GM10266 (cell line): Measurements from ENCODE around the gene SV2B.

ENCODE experiments used
- DNase-seq: peaks from one replicate; pipeline ENCODE4 v3.0.0; 2012; ENCODE audit errors: extremely low spot score
- TF ChIP-seq, protein P1 (sequence below): IDR thresholded peaks from 2 replicates; pipeline ENCODE4 v1.5.1; 2012; ENCODE audit warnings: mild to moderate bottlenecking, low read depth; ENCODE audit not compliant: control insufficient read depth, insufficient read depth; ENCODE audit errors: missing control alignments

SV2B gene

DNA sequence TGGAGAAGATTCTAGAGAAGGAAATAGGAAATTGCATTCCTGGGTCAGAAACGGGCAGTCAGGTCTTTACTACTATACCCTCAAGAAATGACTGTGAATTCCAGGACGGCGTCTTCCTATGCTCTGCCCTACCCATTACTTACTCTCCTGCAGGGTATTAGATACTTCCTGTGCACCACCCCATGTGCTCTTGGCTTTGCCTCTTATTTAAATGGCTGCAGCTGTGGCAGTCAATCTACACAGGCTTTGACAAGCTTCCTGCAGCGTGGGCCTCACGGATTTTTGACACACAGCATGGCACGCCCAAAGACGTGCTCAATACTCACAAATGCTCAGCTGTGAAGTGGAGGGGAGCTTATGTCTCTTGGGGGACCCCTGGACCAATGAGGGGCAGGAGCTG is 206.1 kb downstream of the SV2B start:
- TF ChIP-seq, protein P1, sequence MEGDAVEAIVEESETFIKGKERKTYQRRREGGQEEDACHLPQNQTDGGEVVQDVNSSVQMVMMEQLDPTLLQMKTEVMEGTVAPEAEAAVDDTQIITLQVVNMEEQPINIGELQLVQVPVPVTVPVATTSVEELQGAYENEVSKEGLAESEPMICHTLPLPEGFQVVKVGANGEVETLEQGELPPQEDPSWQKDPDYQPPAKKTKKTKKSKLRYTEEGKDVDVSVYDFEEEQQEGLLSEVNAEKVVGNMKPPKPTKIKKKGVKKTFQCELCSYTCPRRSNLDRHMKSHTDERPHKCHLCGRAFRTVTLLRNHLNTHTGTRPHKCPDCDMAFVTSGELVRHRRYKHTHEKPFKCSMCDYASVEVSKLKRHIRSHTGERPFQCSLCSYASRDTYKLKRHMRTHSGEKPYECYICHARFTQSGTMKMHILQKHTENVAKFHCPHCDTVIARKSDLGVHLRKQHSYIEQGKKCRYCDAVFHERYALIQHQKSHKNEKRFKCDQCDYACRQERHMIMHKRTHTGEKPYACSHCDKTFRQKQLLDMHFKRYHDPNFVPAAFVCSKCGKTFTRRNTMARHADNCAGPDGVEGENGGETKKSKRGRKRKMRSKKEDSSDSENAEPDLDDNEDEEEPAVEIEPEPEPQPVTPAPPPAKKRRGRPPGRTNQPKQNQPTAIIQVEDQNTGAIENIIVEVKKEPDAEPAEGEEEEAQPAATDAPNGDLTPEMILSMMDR, result no peak
- no peak for DNase-seq

DNA sequence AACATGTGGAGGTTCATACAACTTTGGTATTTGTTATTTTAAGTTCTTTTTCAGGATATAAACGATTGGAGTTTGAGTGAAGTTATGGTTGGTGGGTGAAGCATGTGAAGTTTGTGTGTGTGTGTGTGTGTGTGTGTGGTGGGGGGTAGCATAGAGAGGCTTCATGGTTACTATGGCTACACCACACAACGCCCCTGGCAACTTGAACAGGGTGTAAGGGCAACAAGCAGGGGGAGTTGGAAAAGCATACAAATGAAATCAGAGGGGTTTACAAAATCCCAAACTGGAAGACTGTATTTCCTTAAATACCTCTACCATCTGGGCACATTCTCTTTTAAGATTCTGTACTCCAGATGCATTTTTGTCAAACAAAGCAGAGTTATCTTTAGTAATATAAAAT is 207.5 kb downstream of the SV2B start:
- TF ChIP-seq, protein P1, result no peak

DNA sequence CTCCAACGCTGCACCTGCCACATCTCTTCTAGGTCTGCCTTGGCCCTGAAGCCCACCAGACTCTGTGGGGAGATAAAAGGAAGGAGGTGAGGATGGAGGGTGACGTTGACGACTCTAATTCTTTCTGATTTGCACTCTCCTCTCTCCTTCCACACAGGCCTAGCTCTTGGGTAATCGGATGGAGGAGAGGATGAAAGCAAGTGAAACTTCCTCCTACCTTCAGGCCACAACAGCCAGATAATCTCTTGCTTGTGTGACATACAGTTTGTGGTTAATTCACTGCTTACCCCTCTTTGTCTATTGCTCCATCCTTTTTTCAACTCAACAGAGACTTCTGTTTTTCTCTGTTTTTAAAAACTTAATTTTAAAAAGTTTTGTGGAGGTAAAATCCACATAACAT is 208.1 kb downstream of the SV2B start:
- DNase-seq, result no peak
- TF ChIP-seq, protein P1, result no peak

More for the DNA sequence above, 207.5 kb downstream of the SV2B start:
- no peak for DNase-seq

DNA sequence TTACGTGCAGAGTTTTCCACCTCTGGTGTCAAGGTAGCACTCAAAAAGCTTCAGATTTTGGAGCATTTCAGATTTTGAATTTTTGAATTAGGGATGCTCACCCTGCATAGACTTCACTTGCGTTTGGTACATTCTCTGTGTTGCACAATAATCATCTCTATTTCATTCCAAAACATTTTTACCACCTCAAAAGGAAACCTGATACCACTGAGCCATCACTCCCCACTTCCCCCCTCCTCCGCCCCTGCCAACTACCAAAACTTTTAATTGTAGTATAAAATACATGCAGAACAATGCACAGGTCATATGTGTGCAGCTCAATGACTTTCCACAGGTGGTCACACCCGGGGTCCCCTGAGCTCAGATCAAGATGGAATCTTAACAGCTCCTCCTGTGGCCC is 208.8 kb downstream of the SV2B start:
- TF ChIP-seq, protein P1, result no peak
- DNase-seq, result no peak

DNA sequence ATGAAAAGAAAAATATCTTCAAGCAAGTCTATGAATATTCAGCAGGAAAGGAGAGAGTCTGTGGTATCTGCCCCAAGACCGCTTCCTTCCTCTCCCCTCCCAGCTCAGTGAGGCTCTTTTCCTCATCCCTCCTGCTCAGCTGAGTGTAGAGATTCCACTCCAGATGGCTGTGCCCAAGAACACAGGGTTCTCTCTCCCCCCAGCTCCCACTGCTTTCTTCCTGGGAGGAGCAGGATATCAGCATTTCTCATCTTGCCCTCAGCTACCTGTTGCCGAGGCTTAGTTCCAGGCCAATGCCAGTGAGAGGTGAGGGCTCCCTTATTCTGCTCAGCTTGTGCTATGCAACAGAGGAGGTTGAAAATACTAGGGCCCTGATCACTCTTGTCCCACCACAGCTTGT is 211.9 kb downstream of the SV2B start:
- TF ChIP-seq, protein P1, result no peak
- no peak for DNase-seq

DNA sequence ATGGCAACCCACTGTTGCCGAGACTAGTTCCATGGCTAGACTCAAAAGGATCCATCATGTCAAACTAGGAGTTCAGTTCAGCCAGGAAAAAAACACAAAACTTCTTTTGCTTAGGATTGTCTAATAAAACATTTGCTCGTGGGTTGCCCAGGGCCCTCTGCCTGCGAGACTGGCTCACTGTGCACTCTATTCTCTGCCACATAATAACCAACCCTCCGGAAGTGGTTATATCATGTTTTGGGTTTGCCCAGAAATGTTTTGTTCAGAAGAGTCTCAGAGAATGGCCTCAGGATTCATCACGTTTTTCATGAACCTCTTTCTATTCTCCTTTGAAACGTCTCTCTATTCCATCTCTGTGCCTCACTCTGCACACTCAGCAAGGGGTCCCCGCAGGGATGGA is 216.1 kb downstream of the SV2B start:
- no peak for DNase-seq
- TF ChIP-seq, protein P1, result no peak

DNA sequence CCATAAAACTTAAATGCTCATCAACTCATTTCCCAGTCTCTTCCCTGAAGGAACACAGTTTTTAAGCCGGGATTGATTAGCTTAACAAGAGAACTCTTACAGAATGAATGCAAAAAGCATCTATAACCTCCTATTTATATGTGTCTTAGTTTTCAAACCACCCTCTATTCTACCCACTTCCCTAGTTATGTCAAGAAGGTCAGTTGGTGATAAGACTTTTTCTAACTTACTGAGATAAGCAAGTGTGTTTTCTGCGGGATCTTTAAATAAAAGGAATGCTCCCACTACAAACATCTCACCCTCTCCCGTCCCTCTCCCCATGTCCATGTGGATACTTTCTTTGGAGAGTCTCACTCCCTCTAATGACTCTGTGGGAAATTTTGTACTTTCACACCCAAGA is 218.5 kb downstream of the SV2B start:
- TF ChIP-seq, protein P1, result no peak
- no peak for DNase-seq
